ENCODE data around the gene ITPKA. TPM values are rescaled to one million over a fixed set of nuclear protein-coding genes. Genes with fewer than 3 reads are reported as not detected.

Gene ITPKA
- total and polyA plus RNA-seq, 12 donors, result 0.55 to 6.8 (median 1.6) TPM

DNA sequence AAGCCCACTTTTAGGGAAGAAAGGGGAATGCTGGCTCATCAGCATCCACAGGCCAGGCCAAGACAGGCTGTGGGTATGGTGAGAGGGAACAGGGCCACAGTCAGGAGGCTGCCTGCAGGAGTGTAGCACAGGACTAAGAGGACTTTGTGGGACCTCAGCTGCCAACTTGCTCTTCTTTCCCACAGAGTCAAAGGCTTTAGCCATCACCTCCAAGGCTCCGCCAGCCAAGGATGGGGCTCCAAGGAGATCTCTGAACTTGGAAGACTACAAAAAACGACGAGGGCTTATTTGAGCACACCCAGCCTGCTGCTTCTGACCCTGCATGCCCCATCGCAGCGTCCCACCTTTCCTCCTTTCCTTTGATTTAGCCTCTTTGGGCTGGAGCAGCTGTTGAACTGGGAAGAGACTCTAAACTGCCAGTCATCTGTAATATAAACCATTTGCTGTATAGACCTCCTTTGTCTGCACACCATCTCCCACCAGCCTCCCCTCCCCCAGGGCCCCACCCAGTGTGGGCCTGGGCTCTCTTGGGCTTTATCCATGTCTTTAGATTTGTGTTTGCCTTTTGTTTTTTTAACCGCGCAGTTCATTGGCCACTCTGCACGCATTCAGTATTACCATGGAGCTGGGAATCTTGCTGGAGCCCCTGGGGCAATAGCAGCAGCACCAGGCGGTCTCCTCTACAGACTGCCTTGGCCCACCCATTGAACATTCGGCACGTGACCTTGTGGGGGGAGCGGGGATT lies 13.1 kb upstream of the ITPKA start:
- no peak for DNase-seq
- Histone ChIP-seq H3K36me3 (peaks cover 4 to 82% (median 56%) of the 10 kb centered on the region in 9 donors), H3K27ac (no peak overlapping the region), H3K9me3 (no peaks in the 10 kb centered on the region), H3K4me1 (peaks cover 0 to 8% (median 0%) of the 10 kb centered on the region in 9 donors), H3K4me3 (no peak overlapping the region), H3K27me3 (no peaks in the 10 kb centered on the region)
- no peak for TF ChIP-seq CTCF (IDR thresholded peaks at IDR 0.05)
- ATAC-seq, result no peak
- 89 to 95% methylated on average over 12 of the region's 12 CpGs for WGBS, 2 donors
- intact Hi-C loops (cut with DNase I), result no loop called here

DNA sequence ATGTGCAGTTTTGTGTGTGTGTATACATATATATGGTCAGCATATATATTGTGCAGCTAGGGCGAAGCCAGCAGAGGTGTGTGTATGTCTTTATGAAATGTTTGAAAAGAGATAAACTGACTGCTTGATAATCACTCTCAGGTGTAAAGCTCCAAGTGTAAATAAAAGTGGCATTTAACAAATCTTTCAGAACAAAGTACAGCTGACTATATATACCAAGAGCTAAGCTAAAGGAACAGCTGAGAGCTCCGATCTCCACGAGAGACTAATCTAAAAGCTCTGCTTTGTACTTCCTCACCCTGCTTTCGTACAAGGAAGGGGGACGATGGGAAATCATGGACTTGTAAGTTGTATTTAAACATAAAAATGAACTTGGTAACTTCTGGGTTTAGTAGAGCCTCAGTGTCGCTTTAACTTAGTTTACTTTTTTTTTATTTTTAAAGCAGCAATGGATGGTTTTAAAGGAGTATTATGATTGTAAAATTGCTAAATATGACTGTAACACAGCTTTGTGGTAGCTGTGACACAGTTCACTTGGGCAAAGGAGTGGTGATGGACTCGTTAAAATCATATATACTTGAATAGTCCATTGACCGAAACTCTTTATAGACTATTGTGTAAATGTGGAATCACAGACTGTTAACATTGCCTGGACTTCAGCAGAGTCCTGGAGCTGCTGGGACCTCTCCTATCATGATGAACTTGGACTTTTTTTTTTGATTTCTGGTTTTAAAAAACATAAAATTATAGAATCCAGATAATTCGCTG lies 11.4 kb upstream of the ITPKA start:
- Histone ChIP-seq H3K36me3 (peaks cover 0 to 64% (median 38%) of the 10 kb centered on the region in 9 donors), H3K9me3 (no peaks in the 10 kb centered on the region), H3K27ac (no peak overlapping the region), H3K4me1 (peaks cover 0 to 8% (median 0%) of the 10 kb centered on the region in 9 donors), H3K4me3 (no peak overlapping the region), H3K27me3 (peaks cover 0 to 4% (median 0%) of the 10 kb centered on the region in 7 donors)
- TF ChIP-seq CTCF (IDR thresholded peaks at IDR 0.05), result no peak
- DNase-seq (no peak), ATAC-seq (no peak)
- intact Hi-C loops (cut with DNase I), result no loop called here
- 97 to 98% methylated on average over 9 of the region's 9 CpGs for WGBS, 2 donors

- H3K9me3 ChIP-seq, result no peaks in the 10 kb centered on the region
- peaks cover 0 to 56% (median 32%) of the 10 kb centered on the region in 9 donors for H3K36me3 ChIP-seq
- H3K4me1 ChIP-seq, result peaks cover 0 to 8% (median 0%) of the 10 kb centered on the region in 9 donors
- ATAC-seq (no peak), DNase-seq (no peak)
- intact Hi-C loops (cut with DNase I), result no loop called here
- peaks cover 0 to 4% (median 0%) of the 10 kb centered on the region in 7 donors for H3K27me3 ChIP-seq
- H3K27ac ChIP-seq, result no peak overlapping the region
- H3K4me3 ChIP-seq, result no peak overlapping the region
- TF ChIP-seq CTCF (IDR thresholded peaks at IDR 0.05), result no peak
These were observed 10.6 kb upstream of the ITPKA start for GRCh38 chr15:41483115-41483514.

GRCh38 chr15:41483519-41483918 lies 10.2 kb upstream of the ITPKA start:
- Histone ChIP-seq H3K9me3 (no peaks in the 10 kb centered on the region), H3K27me3 (peaks cover 0 to 5% (median 0%) of the 10 kb centered on the region in 7 donors), H3K4me1 (peaks cover 0 to 8% (median 0%) of the 10 kb centered on the region in 9 donors), H3K27ac (no peak overlapping the region), H3K4me3 (no peak overlapping the region), H3K36me3 (peaks cover 0 to 52% (median 30%) of the 10 kb centered on the region in 9 donors)
- DNase-seq, result no peak
- intact Hi-C loops (cut with DNase I), result no loop called here
- no peak for TF ChIP-seq CTCF (IDR thresholded peaks at IDR 0.05)
- WGBS, 2 donors, result 91 to 93% methylated on average over 2 of the region's 2 CpGs
- no peak for ATAC-seq
